HL-60 (cell line): ENCODE results near the gene DPH7.

ENCODE experiments used
- CTCF ChIP-seq: IDR thresholded peaks from one replicate; pipeline ENCODE4 v1.5.1; 2011; ENCODE audit warnings: low read length, control low read depth, inconsistent platforms; ENCODE audit not compliant: insufficient read depth
- GABPA ChIP-seq: IDR thresholded peaks from 2 replicates; pipeline ENCODE4 v1.6.1; 2012; ENCODE audit warnings: low read depth
- POLR2AphosphoS5 ChIP-seq: IDR thresholded peaks from 2 replicates; pipeline ENCODE4 v1.6.1; 2012; ENCODE audit warnings: low read depth
- SPI1 ChIP-seq: IDR thresholded peaks from 2 replicates; pipeline ENCODE4 v1.6.1; 2012; ENCODE audit warnings: low read depth, mild to moderate bottlenecking, borderline replicate concordance
- TF ChIP-seq, protein P1 (sequence below): IDR thresholded peaks from 2 replicates; pipeline ENCODE4 v1.6.1; 2012; ENCODE audit warnings: low read depth; ENCODE audit not compliant: insufficient replicate concordance

GRCh38 chr9:137556069-137556838 is 22.5 kb downstream of the DPH7 start:
- TF ChIP-seq, protein P1, sequence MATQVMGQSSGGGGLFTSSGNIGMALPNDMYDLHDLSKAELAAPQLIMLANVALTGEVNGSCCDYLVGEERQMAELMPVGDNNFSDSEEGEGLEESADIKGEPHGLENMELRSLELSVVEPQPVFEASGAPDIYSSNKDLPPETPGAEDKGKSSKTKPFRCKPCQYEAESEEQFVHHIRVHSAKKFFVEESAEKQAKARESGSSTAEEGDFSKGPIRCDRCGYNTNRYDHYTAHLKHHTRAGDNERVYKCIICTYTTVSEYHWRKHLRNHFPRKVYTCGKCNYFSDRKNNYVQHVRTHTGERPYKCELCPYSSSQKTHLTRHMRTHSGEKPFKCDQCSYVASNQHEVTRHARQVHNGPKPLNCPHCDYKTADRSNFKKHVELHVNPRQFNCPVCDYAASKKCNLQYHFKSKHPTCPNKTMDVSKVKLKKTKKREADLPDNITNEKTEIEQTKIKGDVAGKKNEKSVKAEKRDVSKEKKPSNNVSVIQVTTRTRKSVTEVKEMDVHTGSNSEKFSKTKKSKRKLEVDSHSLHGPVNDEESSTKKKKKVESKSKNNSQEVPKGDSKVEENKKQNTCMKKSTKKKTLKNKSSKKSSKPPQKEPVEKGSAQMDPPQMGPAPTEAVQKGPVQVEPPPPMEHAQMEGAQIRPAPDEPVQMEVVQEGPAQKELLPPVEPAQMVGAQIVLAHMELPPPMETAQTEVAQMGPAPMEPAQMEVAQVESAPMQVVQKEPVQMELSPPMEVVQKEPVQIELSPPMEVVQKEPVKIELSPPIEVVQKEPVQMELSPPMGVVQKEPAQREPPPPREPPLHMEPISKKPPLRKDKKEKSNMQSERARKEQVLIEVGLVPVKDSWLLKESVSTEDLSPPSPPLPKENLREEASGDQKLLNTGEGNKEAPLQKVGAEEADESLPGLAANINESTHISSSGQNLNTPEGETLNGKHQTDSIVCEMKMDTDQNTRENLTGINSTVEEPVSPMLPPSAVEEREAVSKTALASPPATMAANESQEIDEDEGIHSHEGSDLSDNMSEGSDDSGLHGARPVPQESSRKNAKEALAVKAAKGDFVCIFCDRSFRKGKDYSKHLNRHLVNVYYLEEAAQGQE: no peak
- no peak for TF ChIP-seq CTCF
- TF ChIP-seq POLR2AphosphoS5: no peak
- TF ChIP-seq GABPA: no peak
- no peak for TF ChIP-seq SPI1
